ENCODE results near the gene GMPPA. TPM values are rescaled to one million over a fixed set of nuclear protein-coding genes. Genes with fewer than 3 reads are reported as not detected.

GMPPA gene
- total and polyA plus RNA-seq, 5 donors from 2014 or later, result 17.2 to 35.1 (median 25.9) TPM

DNA sequence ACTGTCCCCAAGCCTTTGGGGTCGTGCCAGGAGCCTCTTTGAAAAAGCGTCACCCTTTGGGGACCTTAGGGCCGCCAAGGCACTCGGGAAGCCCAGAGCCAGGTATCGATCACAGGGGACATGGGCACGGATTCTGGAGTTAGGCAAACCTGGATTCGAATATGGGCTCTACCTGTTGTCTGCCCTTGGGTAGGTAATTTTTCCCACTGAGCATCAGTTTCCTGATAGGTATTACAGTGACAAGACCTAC is 54.4 kb downstream of the GMPPA start:
- H3K9me3 Mint-ChIP-seq, result peaks cover 0 to 6% (median 0%) of the 10 kb centered on the region in 7 donors
- no peaks in the 10 kb centered on the region for H3K36me3 ChIP-seq (ENCODE audit: control insufficient read depth, insufficient read depth, low read length)
- H3K4me1 Mint-ChIP-seq, result peaks cover 0 to 18% (median 2%) of the 10 kb centered on the region in 4 donors
- ATAC-seq (ENCODE audit: low read depth in 2 of 2) (no peak), DNase-seq (no peak)
- peak overlapping the region; percentile 39 to 84 (median 66) for H3K4me3 Mint-ChIP-seq
- peaks cover 13% of the 10 kb centered on the region for H3K27me3 ChIP-seq (ENCODE audit: control insufficient read depth, insufficient read depth, low read length)
- no peak overlapping the region for H3K27ac ChIP-seq (ENCODE audit: insufficient read depth, low read length, poor library complexity, severe bottlenecking)
- no peaks in the 10 kb centered on the region for H3K36me3 Mint-ChIP-seq
- no peak overlapping the region for H3K4me3 ChIP-seq (ENCODE audit: low read depth, low read length)
- H3K4me1 ChIP-seq (ENCODE audit: control insufficient read depth, insufficient read depth, low read length, poor library complexity, severe bottlenecking), result peaks cover 18% of the 10 kb centered on the region
- H3K9me3 ChIP-seq (ENCODE audit: control insufficient read depth in 2 of 2, low read length in 2 of 2), result no peaks in the 10 kb centered on the region
- H3K27me3 Mint-ChIP-seq, result peaks cover 48% of the 10 kb centered on the region
- H3K27ac Mint-ChIP-seq, result no peak overlapping the region

DNA sequence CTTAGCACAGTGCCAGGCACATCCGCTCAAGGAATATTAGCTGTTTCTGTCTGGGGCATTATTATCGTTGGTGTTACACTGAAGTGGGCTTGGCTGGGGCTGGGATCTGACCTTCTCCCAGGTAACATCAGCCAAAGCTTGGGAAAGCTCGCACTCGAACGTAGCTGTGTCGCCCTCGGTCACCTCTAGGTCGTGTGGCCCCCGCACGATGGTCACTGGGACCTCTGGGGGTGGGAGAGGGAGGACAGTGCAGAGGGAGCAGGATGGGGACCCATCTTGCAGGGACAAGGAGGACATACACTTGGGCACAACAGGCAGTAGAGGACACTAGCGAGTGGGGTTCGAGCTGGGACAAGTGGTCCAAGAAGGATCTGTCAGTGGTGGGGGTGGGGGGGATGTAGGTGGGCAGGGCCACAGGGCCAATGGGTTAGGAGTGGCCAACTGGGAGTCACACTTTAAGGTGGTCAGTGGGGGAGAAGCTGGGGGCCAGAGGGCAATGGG is 54.8 kb downstream of the GMPPA start:
- peaks cover 0 to 4% (median 0%) of the 10 kb centered on the region in 7 donors for H3K9me3 Mint-ChIP-seq
- H3K36me3 ChIP-seq (ENCODE audit: control insufficient read depth, insufficient read depth, low read length), result no peaks in the 10 kb centered on the region
- peaks cover 18% of the 10 kb centered on the region for H3K4me1 ChIP-seq (ENCODE audit: control insufficient read depth, insufficient read depth, low read length, poor library complexity, severe bottlenecking)
- peaks cover 13% of the 10 kb centered on the region for H3K27me3 ChIP-seq (ENCODE audit: control insufficient read depth, insufficient read depth, low read length)
- H3K9me3 ChIP-seq (ENCODE audit: control insufficient read depth in 2 of 2, low read length in 2 of 2), result no peaks in the 10 kb centered on the region
- peaks cover 43% of the 10 kb centered on the region for H3K27me3 Mint-ChIP-seq
- no peak overlapping the region for H3K27ac ChIP-seq (ENCODE audit: insufficient read depth, low read length, poor library complexity, severe bottlenecking)
- no peak overlapping the region for H3K4me3 ChIP-seq (ENCODE audit: low read depth, low read length)
- H3K4me1 Mint-ChIP-seq, result peaks cover 0 to 18% (median 2%) of the 10 kb centered on the region in 4 donors
- H3K36me3 Mint-ChIP-seq, result no peaks in the 10 kb centered on the region
- no peak for ATAC-seq (ENCODE audit: low read depth in 2 of 2)
- peak overlapping the region in 3 of 4 donors; percentile 65 to 84 (median 66) for H3K4me3 Mint-ChIP-seq
- no peak overlapping the region for H3K27ac Mint-ChIP-seq
- no peak for DNase-seq

DNA sequence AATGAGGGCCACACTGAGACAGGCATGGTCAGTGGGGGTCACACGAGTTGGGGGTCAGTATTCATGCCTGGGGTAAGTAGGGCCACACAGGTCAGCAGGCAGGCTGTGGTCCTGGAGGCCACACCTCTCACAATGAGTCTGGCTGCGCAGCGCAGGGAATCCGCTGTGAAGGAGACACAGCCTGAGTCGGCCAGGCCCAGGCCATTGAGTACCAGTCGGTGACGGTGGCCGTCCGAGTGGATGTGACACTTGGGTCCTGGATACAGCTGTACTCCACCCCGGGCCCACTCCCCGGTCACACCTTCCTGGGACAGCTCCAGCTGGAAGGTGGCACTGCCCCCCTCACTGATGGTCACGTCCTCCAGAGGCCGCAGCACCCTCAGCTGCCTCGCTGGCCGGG is 55.7 kb downstream of the GMPPA start:
- Mint-ChIP-seq H3K36me3 (no peaks in the 10 kb centered on the region), H3K27ac (no peak overlapping the region), H3K4me1 (peaks cover 0 to 18% (median 2%) of the 10 kb centered on the region in 4 donors), H3K4me3 (no peak overlapping the region), H3K9me3 (peaks cover 0 to 1% (median 0%) of the 10 kb centered on the region in 7 donors), H3K27me3 (peaks cover 36% of the 10 kb centered on the region)
- H3K27me3 ChIP-seq (ENCODE audit: control insufficient read depth, insufficient read depth, low read length), result peaks cover 13% of the 10 kb centered on the region
- no peak overlapping the region for H3K27ac ChIP-seq (ENCODE audit: insufficient read depth, low read length, poor library complexity, severe bottlenecking)
- H3K36me3 ChIP-seq (ENCODE audit: control insufficient read depth, insufficient read depth, low read length), result no peaks in the 10 kb centered on the region
- H3K9me3 ChIP-seq (ENCODE audit: control insufficient read depth in 2 of 2, low read length in 2 of 2), result no peaks in the 10 kb centered on the region
- H3K4me3 ChIP-seq (ENCODE audit: low read depth, low read length), result no peak overlapping the region
- ATAC-seq (ENCODE audit: low read depth in 2 of 2) (no peak), DNase-seq (no peak)
- peaks cover 18% of the 10 kb centered on the region for H3K4me1 ChIP-seq (ENCODE audit: control insufficient read depth, insufficient read depth, low read length, poor library complexity, severe bottlenecking)

DNA sequence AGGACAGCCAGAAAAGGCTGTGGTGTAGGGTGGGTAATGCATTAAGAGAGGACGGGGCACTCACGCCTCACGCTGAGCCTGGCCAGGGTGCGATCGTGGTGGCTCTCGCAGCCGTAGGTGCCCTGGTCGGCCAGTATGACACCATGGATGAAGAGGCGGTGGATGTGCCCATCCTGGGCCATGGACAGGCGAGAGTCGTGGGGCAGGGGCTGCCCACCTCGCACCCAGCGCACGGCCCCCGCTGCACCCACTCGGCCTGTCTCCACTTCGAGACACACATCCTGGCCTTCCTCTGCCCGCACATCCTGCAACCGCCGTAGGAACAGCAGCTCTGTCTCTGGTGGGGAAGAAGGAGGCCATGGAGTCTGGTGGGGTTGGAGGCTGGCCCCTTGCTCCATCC is 57.3 kb downstream of the GMPPA start:
- Histone ChIP-seq H3K9me3 (ENCODE audit: control insufficient read depth in 2 of 2, low read length in 2 of 2) (no peaks in the 10 kb centered on the region), H3K27me3 (ENCODE audit: control insufficient read depth, insufficient read depth, low read length) (peaks cover 11% of the 10 kb centered on the region), H3K36me3 (ENCODE audit: control insufficient read depth, insufficient read depth, low read length) (no peaks in the 10 kb centered on the region), H3K27ac (ENCODE audit: insufficient read depth, low read length, poor library complexity, severe bottlenecking) (no peak overlapping the region), H3K4me3 (ENCODE audit: low read depth, low read length) (no peak overlapping the region), H3K4me1 (ENCODE audit: control insufficient read depth, insufficient read depth, low read length, poor library complexity, severe bottlenecking) (peaks cover 18% of the 10 kb centered on the region)
- Mint-ChIP-seq H3K36me3 (no peaks in the 10 kb centered on the region), H3K4me1 (peaks cover 0 to 16% (median 2%) of the 10 kb centered on the region in 4 donors), H3K27ac (no peak overlapping the region), H3K27me3 (peaks cover 29% of the 10 kb centered on the region), H3K4me3 (no peak overlapping the region), H3K9me3 (no peaks in the 10 kb centered on the region)
- no peak for DNase-seq
- no peak for ATAC-seq (ENCODE audit: low read depth in 2 of 2)

DNA sequence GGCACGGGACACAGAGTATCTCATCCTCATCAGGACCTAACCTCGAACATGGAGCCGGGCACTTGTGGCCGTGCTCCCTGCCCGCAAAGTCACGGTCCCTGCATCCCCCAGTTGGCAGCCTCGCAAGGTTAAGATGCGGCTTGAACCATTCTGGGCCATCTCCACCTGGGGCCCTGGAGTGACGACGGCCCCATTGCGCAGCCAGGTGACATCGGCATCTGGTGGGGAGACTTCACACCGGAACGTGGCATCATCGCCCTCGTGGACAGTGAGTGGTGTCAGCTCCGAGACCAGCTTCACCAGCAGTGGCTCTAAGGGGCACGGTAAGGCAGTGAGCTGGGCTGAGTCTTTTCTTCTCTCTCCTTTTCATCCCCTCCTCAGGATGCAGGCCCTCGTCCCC is 57.7 kb downstream of the GMPPA start:
- Histone ChIP-seq H3K4me1 (ENCODE audit: control insufficient read depth, insufficient read depth, low read length, poor library complexity, severe bottlenecking) (peaks cover 16% of the 10 kb centered on the region), H3K27me3 (ENCODE audit: control insufficient read depth, insufficient read depth, low read length) (peaks cover 11% of the 10 kb centered on the region), H3K27ac (ENCODE audit: insufficient read depth, low read length, poor library complexity, severe bottlenecking) (no peak overlapping the region), H3K9me3 (ENCODE audit: control insufficient read depth in 2 of 2, low read length in 2 of 2) (no peaks in the 10 kb centered on the region), H3K36me3 (ENCODE audit: control insufficient read depth, insufficient read depth, low read length) (no peaks in the 10 kb centered on the region), H3K4me3 (ENCODE audit: low read depth, low read length) (no peak overlapping the region)
- Mint-ChIP-seq H3K4me3 (no peak overlapping the region), H3K36me3 (no peaks in the 10 kb centered on the region), H3K27ac (no peak overlapping the region), H3K9me3 (no peaks in the 10 kb centered on the region), H3K27me3 (peaks cover 27% of the 10 kb centered on the region), H3K4me1 (peaks cover 0 to 15% (median 2%) of the 10 kb centered on the region in 4 donors)
- DNase-seq (no peak), ATAC-seq (ENCODE audit: low read depth in 2 of 2) (no peak)

Other genes starting within 250 kb of the GMPPA start
- gene TUBA4B, start 245.6 kb upstream of the GMPPA start, total RNA-seq, result not detected
- gene TUBA4B, start 245.6 kb upstream of the GMPPA start, polyA plus RNA-seq, result not detected
- gene TUBA4A, start 245.0 kb upstream of the GMPPA start, total RNA-seq, result 245 TPM
- gene TUBA4A, start 245.0 kb upstream of the GMPPA start, polyA plus RNA-seq, result 100 to 1,000 TPM; 217 to 323 (median 270) TPM
- 133 TPM for gene DNAJB2, start 219.5 kb upstream of the GMPPA start, total RNA-seq
- gene DNAJB2, start 219.5 kb upstream of the GMPPA start, polyA plus RNA-seq, result 1 to 10 TPM; 6.0 to 7.3 (median 6.2) TPM
- gene PTPRN, start 189.5 kb upstream of the GMPPA start, total RNA-seq, result not detected
- gene PTPRN, start 189.5 kb upstream of the GMPPA start, polyA plus RNA-seq, result under 1 TPM in 1 of 4 donors, not detected in 3; 0.28 TPM
- gene RESP18, start 166.1 kb upstream of the GMPPA start, total RNA-seq, result not detected
- not detected for gene RESP18, start 166.1 kb upstream of the GMPPA start, polyA plus RNA-seq
- 74.0 TPM for gene DNPEP, start 111.0 kb upstream of the GMPPA start, total RNA-seq
- gene DNPEP, start 111.0 kb upstream of the GMPPA start, polyA plus RNA-seq, result 10 to 100 TPM; 51.2 to 76.1 (median 63.5) TPM
- gene DES, start 80.5 kb upstream of the GMPPA start, total RNA-seq, result not detected
- not detected for gene DES, start 80.5 kb upstream of the GMPPA start, polyA plus RNA-seq
- 4.1 TPM for gene SPEG, start 64.0 kb upstream of the GMPPA start, total RNA-seq
- gene SPEG, start 64.0 kb upstream of the GMPPA start, polyA plus RNA-seq, result under 1 TPM in 1 of 4 donors, not detected in 3; 0.20 TPM
- gene ASIC4, start 15.6 kb downstream of the GMPPA start, total RNA-seq, result 0.12 TPM
- not detected for gene ASIC4, start 15.6 kb downstream of the GMPPA start, polyA plus RNA-seq
- gene CHPF, start 44.9 kb downstream of the GMPPA start, total RNA-seq, result 4.5 TPM
- 1 to 10 TPM; 3.0 to 6.6 (median 4.4) TPM for gene CHPF, start 44.9 kb downstream of the GMPPA start, polyA plus RNA-seq
- 0.62 TPM for gene TMEM198, start 45.1 kb downstream of the GMPPA start, total RNA-seq
- gene TMEM198, start 45.1 kb downstream of the GMPPA start, polyA plus RNA-seq, result not detected
- gene OBSL1, start 72.6 kb downstream of the GMPPA start, total RNA-seq, result 0.57 TPM
- not detected for gene OBSL1, start 72.6 kb downstream of the GMPPA start, polyA plus RNA-seq
- gene INHA, start 73.4 kb downstream of the GMPPA start, total RNA-seq, result not detected
- gene INHA, start 73.4 kb downstream of the GMPPA start, polyA plus RNA-seq, result not detected
- 45.7 TPM for gene STK11IP, start 99.0 kb downstream of the GMPPA start, total RNA-seq
- gene STK11IP, start 99.0 kb downstream of the GMPPA start, polyA plus RNA-seq, result 10 to 100 TPM in 1 of 4 donors, 1 to 10 TPM in 3; 6.8 to 10.1 (median 8.4) TPM
- gene SLC4A3, start 128.7 kb downstream of the GMPPA start, total RNA-seq, result not detected
- gene SLC4A3, start 128.7 kb downstream of the GMPPA start, polyA plus RNA-seq, result not detected